HG02852 (cell line): Measurements from ENCODE around the gene TRUB1.
A peak's percentile ranks its signal among the peaks of the same experiment; 100 is the strongest.
"Not testable (repeated sequence)": the region's sequence is repeated elsewhere in the genome, so short reads cannot be mapped to it uniquely, and the experiment has no call there.

Source experiments
- ATAC-seq: cut with Tn5 transposase; IDR thresholded peaks from one replicate; pipeline ENCODE4 v1.9.1; 2021; ENCODE audit warnings: mild to moderate bottlenecking, moderate library complexity; ENCODE audit not compliant: unreplicated experiment

TRUB1 gene

DNA sequence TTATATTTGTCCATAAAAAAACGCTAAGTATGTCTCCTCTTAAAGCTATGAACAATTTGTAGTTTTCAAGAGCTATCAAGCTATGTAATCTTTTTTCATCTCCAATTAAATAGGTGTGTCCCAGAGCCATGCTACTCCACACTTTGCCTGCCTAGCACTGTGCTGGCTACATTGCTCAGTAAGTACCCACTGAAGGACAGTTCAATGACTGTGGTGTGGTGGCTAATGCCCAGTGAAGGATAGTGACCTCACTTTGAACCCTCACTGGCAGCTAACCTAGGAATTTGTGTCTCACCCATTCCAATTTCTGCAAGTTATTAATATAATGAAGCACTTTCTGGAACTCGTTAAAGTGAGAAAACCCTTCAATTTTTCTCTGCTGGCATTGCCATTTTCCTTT, 14.4 kb upstream of the TRUB1 start:
- no peak for ATAC-seq

- ATAC-seq: peak; percentile 91
Observed at GRCh38 chr10:114925587-114926586, 12.1 kb upstream of the TRUB1 start.

GRCh38 chr10:114928818-114929217, 9.2 kb upstream of the TRUB1 start:
- no peak for ATAC-seq

GRCh38 chr10:114930320-114930719, 7.7 kb upstream of the TRUB1 start:
- no peak for ATAC-seq

GRCh38 chr10:114931072-114931679, 6.8 kb upstream of the TRUB1 start:
- no peak for ATAC-seq

DNA sequence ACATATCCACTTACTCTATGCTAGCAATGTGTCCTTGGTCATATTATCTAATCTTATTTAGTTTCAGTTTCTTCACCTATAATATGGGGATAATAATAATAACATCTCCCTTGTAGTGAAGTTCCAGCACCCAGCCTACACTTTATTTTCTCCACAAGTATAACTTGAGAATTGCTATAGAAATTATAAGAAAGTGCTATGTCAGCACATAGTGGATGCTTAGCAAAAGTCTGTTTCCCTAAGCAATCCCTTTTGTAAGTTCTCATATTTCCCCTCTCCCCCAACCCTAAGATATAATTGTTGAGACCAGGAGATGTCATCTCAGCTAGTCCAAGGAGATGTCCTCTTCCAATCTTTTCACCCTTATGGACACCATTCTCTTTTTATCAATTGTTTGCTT, 5.8 kb upstream of the TRUB1 start:
- ATAC-seq: no peak

GRCh38 chr10:114932945-114933344, 5.0 kb upstream of the TRUB1 start:
- ATAC-seq: no peak

DNA sequence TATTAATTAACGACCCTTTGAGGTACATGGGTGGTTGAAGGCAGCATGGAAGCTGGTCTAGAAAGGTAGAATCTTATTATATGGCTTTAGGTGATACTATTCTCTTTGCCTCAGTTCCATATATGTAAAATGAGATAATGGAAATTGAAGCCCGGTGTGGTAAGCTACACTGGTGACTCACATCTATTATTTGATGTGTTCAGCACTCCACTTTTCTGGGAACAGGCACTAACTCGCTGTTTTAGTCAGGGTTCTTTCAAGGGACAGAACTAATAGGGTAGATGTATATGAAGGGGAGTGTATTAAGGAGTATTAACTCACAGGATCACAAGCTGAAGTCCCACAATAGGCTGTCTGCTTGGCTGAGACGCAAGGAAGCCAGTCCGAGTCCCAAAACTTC, 4.4 kb upstream of the TRUB1 start:
- ATAC-seq: no peak

GRCh38 chr10:114933995-114934394, 4.0 kb upstream of the TRUB1 start:
- ATAC-seq: not testable (repeated sequence)

DNA sequence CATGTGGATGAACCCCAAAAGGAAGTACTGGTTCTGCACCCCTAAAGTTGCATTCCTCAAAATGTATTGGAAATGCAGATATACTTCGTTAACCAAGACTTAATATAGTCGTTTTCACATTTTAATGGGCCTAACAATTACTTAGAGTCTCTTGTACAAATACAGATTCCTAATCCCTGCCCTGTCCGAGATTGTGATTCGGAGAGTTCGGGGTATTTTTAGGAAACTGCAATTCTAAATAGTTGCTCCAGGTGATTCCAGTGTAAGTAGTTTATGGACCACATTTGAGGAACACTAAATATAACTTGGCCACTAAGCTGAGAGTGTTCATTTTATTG, 830 bp downstream of the TRUB1 start:
- no peak for ATAC-seq

DNA sequence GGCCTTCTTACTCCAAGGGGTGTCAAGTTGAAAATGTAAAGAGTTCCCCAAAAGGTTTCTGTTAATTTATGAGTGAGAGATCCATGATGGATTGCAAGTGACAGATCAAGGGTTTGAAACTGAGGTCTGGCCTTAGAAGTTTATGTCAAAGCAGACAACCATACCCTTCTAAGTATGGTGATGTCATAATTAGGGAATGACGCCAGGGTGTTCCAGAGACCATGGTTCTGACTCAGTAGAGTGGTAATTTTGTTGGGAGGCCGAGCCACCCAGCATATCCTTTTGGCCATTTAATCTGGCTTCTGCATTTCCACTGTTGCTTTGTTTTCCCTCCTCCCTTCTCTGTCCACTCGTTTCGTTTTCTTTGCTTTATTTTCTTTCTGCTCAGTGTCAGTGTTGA, 2.7 kb downstream of the TRUB1 start:
- ATAC-seq: no peak

DNA sequence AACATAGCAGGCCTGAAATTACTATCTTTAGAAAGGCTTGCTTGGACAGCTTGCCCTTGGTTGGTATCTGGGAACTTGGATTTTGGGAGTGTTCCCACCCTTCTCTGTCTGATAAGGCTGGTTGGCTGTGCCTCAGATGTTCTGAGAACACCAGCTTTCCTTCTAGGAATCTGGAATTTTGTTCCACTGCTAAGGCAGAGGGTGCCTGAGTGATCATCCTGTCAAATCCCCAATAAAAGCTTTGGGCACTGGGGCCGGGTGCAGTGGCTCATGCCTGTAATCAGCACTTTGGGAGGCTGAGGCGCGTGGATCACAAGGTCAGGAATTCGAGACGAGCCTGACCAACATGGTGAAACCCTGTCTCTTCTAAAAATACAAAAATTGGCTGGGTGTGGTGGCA, 5.0 kb downstream of the TRUB1 start:
- no peak for ATAC-seq

DNA sequence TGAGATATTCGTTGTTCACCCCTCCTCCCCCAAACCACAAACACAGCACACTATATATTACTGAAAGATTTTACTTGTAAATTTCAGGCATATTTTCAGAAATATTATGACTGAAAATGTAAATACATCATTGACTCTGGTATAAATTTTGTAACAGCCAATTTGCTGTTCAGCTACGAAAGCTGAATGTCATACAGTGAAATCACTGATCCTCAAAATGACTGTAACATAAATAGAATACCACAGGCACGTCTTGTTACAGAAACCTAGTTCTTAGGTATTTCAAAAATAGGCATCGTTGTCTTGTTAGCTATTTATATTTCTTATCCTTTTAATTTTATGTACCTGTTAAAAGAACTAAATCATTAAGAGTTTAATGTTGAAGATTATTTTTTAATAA, 15.1 kb downstream of the TRUB1 start:
- ATAC-seq: peak; percentile 73

GRCh38 chr10:114955984-114956383, 18.0 kb downstream of the TRUB1 start:
- no peak for ATAC-seq

DNA sequence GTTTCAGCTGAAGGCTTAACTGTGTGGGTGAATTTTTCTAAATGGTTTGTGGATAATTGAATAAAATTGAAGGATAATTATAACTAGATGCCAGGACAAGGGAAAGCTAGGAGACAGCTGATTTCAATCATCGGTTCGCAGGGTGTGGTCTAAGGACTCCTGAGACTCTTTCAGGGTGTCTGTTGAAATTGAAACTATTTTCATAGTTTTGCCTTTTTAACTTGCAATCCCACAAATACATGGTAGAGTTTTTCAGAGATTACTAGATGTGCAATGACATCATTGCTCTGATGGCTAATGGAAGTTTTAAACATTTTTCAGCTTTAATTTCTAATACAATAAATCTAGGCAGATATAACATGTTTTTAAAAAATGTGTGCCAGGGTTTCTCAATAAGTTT, 18.5 kb downstream of the TRUB1 start:
- ATAC-seq: peak; percentile 54

- no peak for ATAC-seq
Observed at GRCh38 chr10:114957122-114957521, 19.1 kb downstream of the TRUB1 start.

DNA sequence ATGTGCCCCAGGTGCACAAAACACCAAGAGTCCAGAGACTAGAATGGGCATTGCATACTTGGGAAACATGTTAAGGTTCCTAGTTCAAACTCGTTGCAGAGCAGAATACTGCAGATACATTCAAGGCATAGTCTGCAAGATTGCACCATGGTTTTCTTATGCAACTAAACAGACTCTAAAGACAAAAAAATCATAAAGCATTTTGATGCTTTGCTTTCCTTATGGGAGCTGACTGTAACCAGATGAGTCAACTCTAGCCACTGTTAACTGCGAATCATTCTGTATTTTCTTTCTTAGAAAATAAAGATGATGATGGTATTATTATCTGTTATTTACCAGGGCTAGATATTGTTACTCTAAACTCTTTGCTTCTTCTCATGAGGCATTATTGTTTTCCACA, 19.7 kb downstream of the TRUB1 start:
- ATAC-seq: no peak

- ATAC-seq: no peak
Observed at GRCh38 chr10:114962441-114962840, 24.4 kb downstream of the TRUB1 start.

DNA sequence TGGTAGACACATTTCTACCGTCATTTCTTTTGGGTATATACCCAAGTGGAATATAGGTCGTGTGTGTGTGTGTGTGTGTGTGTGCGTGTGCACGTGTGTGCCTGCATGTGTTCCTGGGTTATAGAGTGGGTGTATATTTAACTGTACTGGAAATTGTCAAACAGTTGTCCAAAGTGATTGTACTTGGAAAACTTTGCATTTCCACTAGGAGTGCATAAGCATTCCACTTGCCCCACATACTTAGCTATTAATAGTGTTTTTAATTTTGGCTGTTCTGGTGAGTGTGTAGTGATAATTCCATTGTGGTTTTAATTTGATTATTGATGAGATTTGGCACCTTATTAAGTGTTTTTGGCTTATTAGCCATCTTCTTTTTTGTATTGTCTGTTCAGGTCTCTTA, 25.9 kb downstream of the TRUB1 start:
- no peak for ATAC-seq

DNA sequence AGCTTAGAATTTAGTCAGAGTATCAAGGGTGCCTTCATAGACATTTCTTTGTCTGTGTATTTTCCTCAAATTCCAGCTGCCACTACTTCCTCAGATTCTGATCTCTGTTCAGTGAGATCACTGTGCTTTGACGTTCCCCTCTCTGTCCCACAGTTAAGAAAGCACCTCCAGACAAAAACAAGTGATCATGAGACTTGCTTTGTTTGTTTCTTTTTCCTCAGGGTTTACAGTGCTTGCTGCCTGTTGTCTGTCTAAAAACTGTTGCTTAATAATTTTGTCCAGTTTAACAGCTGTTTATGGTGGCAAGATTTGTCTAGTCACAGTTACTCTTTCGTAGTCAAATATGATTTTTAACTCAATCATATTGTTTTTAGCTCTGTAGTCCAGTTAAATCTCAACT, 29.1 kb downstream of the TRUB1 start:
- ATAC-seq: no peak

DNA sequence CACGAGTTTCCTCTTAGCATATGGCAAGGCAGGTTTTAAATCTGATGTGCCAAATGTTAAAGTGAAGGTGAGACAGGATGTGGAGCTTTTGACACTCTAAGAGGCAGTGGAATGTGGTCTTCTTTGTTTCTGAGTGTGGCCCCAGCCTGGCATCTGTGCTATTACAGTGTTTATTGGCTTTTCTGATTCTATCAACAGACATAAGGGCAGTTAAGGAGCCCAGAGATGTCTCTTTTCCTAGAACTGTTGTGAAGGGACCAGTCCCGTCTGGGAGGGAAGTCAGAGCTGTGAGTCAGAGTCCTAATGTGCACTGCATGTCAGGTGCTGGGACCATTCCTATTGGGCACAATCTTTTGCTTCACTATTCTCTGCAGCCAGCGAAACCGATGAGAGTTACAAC, 32.5 kb downstream of the TRUB1 start:
- ATAC-seq: no peak

- ATAC-seq: no peak
Observed at GRCh38 chr10:114973306-114973705, 35.3 kb downstream of the TRUB1 start.
